GM18507 (cell line): ENCODE results near the gene TVP23A.

Experiments
- DNase-seq: peaks from one replicate; pipeline ENCODE4 v3.0.0; 2011; ENCODE audit warnings: low read depth; ENCODE audit not compliant: insufficient read length; ENCODE audit errors: extremely low spot score
- FAIRE-seq: peaks from 2 replicates; lab custom pipeline; 2011; peaks lifted over from hg19 to GRCh38; lab: Jason Lieb, UNC

TVP23A gene

DNA sequence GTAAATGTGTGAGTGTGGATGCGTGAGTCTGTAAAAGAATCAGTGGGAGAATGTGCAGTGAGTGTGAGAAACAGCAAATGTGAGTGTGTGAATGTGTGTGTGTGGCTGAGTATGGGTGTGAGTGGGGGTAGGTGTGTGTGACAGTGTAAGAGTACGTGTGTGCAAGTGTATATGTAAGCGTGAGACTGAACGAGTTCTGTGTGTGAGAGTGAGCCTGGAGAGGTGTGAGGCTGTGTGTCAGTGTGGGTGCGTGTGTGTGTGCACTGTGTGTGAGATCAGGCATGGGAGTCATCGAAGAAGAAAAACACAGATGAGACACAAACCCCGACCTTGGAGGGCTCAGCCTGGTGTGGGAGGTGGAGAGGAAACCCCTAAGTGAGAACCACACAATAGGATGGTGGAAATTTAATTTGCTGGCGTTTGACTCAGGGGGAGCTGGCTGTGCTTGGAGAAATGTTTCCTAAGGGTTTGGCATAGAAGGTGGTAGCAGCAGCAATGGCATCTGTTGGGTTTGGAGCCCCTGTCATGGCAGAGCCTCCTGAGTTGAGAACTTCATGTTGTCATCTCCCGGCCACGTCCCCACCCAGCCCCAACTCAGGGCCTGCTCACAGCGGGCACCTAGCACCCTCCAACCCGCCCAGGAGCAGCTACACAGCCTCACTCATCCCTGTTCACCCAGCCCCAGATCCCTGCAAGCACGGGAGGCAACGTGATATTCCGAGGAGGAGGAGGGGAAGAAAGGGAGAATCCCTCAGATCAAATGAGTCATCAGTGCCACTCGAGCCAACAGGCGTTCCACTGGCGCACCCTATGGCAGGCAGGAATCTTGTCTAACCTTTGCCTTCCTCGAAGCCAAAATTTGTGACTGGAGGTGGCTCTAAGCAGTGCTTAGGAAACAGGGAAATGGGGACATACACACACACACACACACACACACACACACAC, 89.2 kb downstream of the TVP23A start:
- FAIRE-seq (no peak), DNase-seq (no peak)

DNA sequence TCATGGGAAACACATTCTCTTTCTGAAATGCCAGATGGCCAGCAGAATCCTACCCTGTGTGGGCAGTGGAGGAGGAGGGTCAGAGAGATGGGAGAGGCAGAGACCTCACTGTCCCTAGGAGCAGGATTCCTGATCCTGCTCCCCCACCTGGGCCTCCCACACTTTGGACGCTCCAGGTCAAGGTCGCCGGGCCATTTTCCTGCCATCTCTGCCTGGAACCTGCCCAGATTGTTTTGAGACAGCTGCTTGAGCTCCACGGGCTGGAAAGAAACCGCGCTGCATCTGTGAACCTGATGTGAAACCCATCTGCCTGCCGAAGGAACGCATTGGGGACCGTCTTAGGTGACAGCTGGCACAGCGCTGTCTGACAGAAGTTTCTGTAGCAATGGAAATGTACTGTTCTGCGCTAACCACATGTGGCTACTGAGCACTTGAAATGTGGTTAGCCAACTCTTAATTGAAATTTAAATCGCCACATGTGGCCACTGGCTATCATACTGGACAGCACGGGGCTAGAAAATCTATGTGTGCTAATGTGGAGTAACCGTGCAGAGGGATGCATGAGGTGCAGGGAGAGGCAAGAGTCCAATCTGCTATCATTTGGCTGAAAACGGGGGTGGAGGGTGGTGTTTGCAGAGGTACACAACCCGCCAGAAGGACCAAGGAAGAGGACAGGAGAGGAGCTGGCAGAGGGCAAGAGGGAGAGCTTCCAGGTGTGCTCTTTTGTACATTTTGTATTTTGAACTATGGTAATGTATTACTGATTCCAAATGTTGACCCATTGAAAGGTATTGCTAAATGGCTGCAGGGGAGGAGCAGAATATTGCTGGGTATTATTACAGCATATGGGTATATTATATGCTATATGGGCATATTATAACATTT, 90.3 kb downstream of the TVP23A start:
- DNase-seq (no peak), FAIRE-seq (peak; percentile 42)
